ENCODE measurements around the gene SPATA1. TPM values are rescaled to one million over a fixed set of nuclear protein-coding genes. Genes with fewer than 3 reads are reported as not detected.

The SPATA1 gene
- total and polyA plus RNA-seq, 2 of the 4 experiments (the other 2 are of a cell fraction): under 0.01 to 0.56 TPM

DNA sequence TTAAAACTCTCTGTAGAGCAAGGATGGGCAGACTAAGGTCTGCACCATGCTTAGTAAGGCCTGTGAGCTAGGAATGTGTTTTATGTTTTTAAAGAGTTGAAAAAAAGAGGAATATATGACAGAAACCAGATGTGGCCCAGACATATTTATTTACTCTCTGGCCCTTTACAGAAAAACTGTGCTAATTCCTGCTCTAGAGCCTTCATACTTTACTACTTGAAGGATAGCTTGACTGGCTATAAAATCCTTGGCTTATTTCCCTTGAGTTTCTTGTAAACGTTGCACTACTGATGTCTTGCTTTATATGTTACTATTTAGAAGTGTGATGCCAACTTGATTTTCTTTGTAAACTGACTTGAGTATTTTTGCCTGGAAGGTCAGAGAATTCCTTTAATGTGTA, 34.6 kb downstream of the SPATA1 start:
- Histone ChIP-seq H3K9ac (ENCODE audit: low read depth, low read length) (no peak overlapping the region), H4K8ac (ENCODE audit: low read depth in 2 of 2, low read length in 2 of 2) (no peak overlapping the region), H3K18ac (ENCODE audit: low read depth, low read length) (no peak overlapping the region), H3K4me2 (ENCODE audit: low read depth, low read length) (no peak overlapping the region), H4K91ac (ENCODE audit: insufficient read depth, low read depth, low read length) (no peak overlapping the region), H3K9me3 (ENCODE audit: control insufficient read depth, insufficient read depth, low read length) (no peaks in the 10 kb centered on the region), H3K79me1 (ENCODE audit: low read depth in 1 of 2, low read length in 2 of 2) (no peaks in the 10 kb centered on the region; a peak in 1 of 4 replicates), H3K36me3 (ENCODE audit: control insufficient read depth, insufficient read depth, low read length) (peaks cover 2% of the 10 kb centered on the region; the same call in 1 of the 2 replicates), H2BK120ac (ENCODE audit: low read depth, low read length) (no peak overlapping the region), H3K4ac (ENCODE audit: low read depth, low read length) (no peak overlapping the region), H3K23ac (ENCODE audit: low read depth, low read length) (no peak overlapping the region), H3K4me1 (ENCODE audit: control insufficient read depth, insufficient read depth, low read length) (no peaks in the 10 kb centered on the region), H3K14ac (replicated peaks; ENCODE audit: low read depth, low read length) (no peak overlapping the region; the same call in 1 of the 2 replicates), H2BK15ac (ENCODE audit: low read depth, low read length) (no peak overlapping the region), H2BK5ac (ENCODE audit: low read depth, low read length, poor library complexity, severe bottlenecking) (no peak overlapping the region), H4K5ac (ENCODE audit: low read depth, low read length) (no peak overlapping the region), H2AK5ac (ENCODE audit: low read depth, low read length) (no peak overlapping the region), H3K4me3 (ENCODE audit: insufficient read depth, low read depth, low read length) (no peak overlapping the region), H3K56ac (ENCODE audit: extremely low read depth, insufficient read depth, low read length) (no peak overlapping the region), H3K9me1 (ENCODE audit: insufficient read depth, low read length) (no peaks in the 10 kb centered on the region), H2AFZ (replicated peaks; ENCODE audit: low read length, poor library complexity) (no peak overlapping the region), H3K27me3 (ENCODE audit: control insufficient read depth, insufficient read depth, low read length) (no peaks in the 10 kb centered on the region), H2AK9ac (replicated peaks; ENCODE audit: low read depth, low read length, poor library complexity) (no peak overlapping the region), H2BK20ac (ENCODE audit: low read depth, low read length) (no peak overlapping the region), H4K20me1 (ENCODE audit: insufficient read depth, low read length) (no peaks in the 10 kb centered on the region), H3K27ac (ENCODE audit: insufficient read depth, low read length) (no peak overlapping the region)
- ATAC-seq (ENCODE audit: low read depth) (no peak; the same call in none of the 2 replicates), DNase-seq (no peak)
- CTCF ChIA-PET: interaction anchor here (0.6 kb wide), 1 partner anchor 13 kb away, joined by 3 read pairs; no protein-coding TSS in a partner anchor
- TF ChIP-seq RCOR1 (IDR thresholded peaks at IDR 0.05; ENCODE audit: insufficient replicate concordance, low read length): no peak
- TF ChIP-seq BHLHE40 (IDR thresholded peaks at IDR 0.05; ENCODE audit: low read depth, low read length): no peak
- TF ChIP-seq, protein P1, sequence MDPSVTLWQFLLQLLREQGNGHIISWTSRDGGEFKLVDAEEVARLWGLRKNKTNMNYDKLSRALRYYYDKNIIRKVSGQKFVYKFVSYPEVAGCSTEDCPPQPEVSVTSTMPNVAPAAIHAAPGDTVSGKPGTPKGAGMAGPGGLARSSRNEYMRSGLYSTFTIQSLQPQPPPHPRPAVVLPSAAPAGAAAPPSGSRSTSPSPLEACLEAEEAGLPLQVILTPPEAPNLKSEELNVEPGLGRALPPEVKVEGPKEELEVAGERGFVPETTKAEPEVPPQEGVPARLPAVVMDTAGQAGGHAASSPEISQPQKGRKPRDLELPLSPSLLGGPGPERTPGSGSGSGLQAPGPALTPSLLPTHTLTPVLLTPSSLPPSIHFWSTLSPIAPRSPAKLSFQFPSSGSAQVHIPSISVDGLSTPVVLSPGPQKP (IDR thresholded peaks at IDR 0.05; ENCODE audit: borderline replicate concordance, low read depth, low read length): no peak
- in situ Hi-C loops (cut with MboI; ENCODE audit: low sequenced_read_pairs): no loop called here
- intact Hi-C loops (cut with micrococcal nuclease): loop anchor here (2.0 kb wide), 1 partner anchor 98 kb away; no protein-coding TSS in a partner anchor
- no TSS peak for BruUV-seq (replicated peaks)
- dilution Hi-C loops (cut with HindIII; ENCODE audit: low sequenced_read_pairs, unreplicated experiment): no loop called here
- POLR2A ChIA-PET (ENCODE audit: unreplicated experiment): no interaction called here
- WGBS, 2 experiments (ENCODE audit: extremely low coverage in 2 of 2, insufficient read length in 1 of 2): no CpG with 5 or more reads among the region's 1 CpG
